Neural crest cell (in vitro differentiated cells): ENCODE data around the gene MYRFL. TPM values are rescaled to one million over a fixed set of nuclear protein-coding genes. Genes with fewer than 3 reads are reported as not detected.

ENCODE experiments used
- DNase-seq: peaks from one replicate; pipeline ENCODE4 v3.0.0; 2021; ENCODE audit warnings: low read depth, mixed read lengths, low spot score
- H3K27ac Mint-ChIP-seq: one replicate; pipeline ENCODE4 v1.8.0; 2021; ENCODE audit warnings: mild to moderate bottlenecking, mixed read lengths; ENCODE audit not compliant: unreplicated experiment
- H3K27me3 Mint-ChIP-seq: 2 replicates; pipeline ENCODE4 v1.8.0; 2021; ENCODE audit warnings: low read depth, mild to moderate bottlenecking, mixed read lengths
- H3K36me3 Mint-ChIP-seq: 2 replicates; pipeline ENCODE4 v1.8.0; 2021; ENCODE audit warnings: low read depth, mild to moderate bottlenecking, mixed read lengths
- H3K4me1 Mint-ChIP-seq: 2 replicates; pipeline ENCODE4 v1.8.0; 2021; ENCODE audit warnings: mixed read lengths
- H3K4me3 Mint-ChIP-seq: one replicate; pipeline ENCODE4 v1.8.0; 2021; ENCODE audit warnings: mild to moderate bottlenecking, mixed read lengths
- H3K9me3 Mint-ChIP-seq: 2 replicates; pipeline ENCODE4 v1.8.0; 2021; ENCODE audit warnings: mixed read lengths
- total RNA-seq: library from RNA; stranded (reverse); gene quantifications from 2 replicates; pipeline ENCODE4 v1.2.1, GENCODE V29; 2021
- TF ChIP-seq, protein P1 (sequence below): fragments of 200-600 bp; sonication (generic); conservative IDR thresholded peaks from 2 replicates; pipeline ENCODE4 v1.5.0; 2021; ENCODE audit warnings: antibody characterized with exemption, mild to moderate bottlenecking

Gene MYRFL
- total RNA-seq, 1 donor from 2014 or later: 0.42 TPM

- H3K36me3 Mint-ChIP-seq: no peaks in the 10 kb centered on the region
- no peak overlapping the region for H3K4me3 Mint-ChIP-seq
- TF ChIP-seq, protein P1, sequence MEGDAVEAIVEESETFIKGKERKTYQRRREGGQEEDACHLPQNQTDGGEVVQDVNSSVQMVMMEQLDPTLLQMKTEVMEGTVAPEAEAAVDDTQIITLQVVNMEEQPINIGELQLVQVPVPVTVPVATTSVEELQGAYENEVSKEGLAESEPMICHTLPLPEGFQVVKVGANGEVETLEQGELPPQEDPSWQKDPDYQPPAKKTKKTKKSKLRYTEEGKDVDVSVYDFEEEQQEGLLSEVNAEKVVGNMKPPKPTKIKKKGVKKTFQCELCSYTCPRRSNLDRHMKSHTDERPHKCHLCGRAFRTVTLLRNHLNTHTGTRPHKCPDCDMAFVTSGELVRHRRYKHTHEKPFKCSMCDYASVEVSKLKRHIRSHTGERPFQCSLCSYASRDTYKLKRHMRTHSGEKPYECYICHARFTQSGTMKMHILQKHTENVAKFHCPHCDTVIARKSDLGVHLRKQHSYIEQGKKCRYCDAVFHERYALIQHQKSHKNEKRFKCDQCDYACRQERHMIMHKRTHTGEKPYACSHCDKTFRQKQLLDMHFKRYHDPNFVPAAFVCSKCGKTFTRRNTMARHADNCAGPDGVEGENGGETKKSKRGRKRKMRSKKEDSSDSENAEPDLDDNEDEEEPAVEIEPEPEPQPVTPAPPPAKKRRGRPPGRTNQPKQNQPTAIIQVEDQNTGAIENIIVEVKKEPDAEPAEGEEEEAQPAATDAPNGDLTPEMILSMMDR: no peak
- no peaks in the 10 kb centered on the region for H3K9me3 Mint-ChIP-seq
- H3K4me1 Mint-ChIP-seq: no peaks in the 10 kb centered on the region
- DNase-seq: no peak
- no peaks in the 10 kb centered on the region for H3K27me3 Mint-ChIP-seq
- no peak overlapping the region for H3K27ac Mint-ChIP-seq
Observed at GRCh38 chr12:69824028-69824427, 999 bp upstream of the MYRFL start.

GRCh38 chr12:69828897-69829296, 3.9 kb downstream of the MYRFL start:
- TF ChIP-seq, protein P1: no peak
- Mint-ChIP-seq H3K4me1 (no peaks in the 10 kb centered on the region), H3K4me3 (no peak overlapping the region), H3K27me3 (no peaks in the 10 kb centered on the region), H3K36me3 (no peaks in the 10 kb centered on the region), H3K9me3 (no peaks in the 10 kb centered on the region), H3K27ac (no peak overlapping the region)
- DNase-seq: no peak

DNA sequence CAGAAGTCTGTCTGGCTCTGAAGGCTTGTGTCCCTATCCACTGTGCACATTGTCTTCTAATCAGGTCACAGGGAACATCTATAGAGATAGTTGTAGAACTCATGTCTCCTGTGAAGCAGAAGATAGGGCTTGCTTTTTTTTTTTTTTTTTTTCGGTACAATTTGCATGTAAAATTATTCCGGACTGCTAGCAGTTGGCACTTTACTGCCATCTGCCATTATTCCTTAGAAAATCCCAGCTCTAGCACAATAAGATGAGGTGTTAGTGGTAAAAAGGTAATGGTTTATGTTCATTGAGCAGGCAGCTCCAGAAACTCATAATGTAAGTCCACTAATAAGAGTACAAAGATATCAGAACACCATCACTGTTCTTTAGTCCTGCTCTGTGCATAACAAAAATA, 8.7 kb downstream of the MYRFL start:
- Mint-ChIP-seq H3K27me3 (no peaks in the 10 kb centered on the region), H3K36me3 (no peaks in the 10 kb centered on the region), H3K9me3 (no peaks in the 10 kb centered on the region), H3K4me1 (peaks cover 10% of the 10 kb centered on the region), H3K27ac (no peak overlapping the region), H3K4me3 (no peak overlapping the region)
- TF ChIP-seq, protein P1: no peak
- DNase-seq: no peak

DNA sequence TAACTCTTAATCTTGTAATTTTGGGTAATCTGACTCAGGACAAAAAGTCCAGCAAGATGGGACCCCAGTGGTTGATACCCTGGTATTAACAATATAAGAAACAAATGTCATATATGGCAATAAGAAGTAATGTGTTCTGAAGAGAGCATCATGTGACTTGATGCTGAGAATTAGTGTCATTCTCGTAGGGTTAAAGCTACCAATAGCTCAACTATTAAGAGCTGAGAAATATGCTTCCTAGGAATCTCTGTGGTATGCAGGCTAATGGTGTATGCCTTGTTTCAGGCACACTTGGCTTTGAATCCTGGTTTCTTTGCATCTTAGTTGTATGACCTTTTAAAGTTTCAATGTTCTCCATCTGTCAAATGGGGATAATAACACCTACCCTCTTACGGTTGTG, 9.1 kb downstream of the MYRFL start:
- peaks cover 10% of the 10 kb centered on the region for H3K4me1 Mint-ChIP-seq
- no peaks in the 10 kb centered on the region for H3K36me3 Mint-ChIP-seq
- H3K27me3 Mint-ChIP-seq: no peaks in the 10 kb centered on the region
- TF ChIP-seq, protein P1: no peak
- H3K4me3 Mint-ChIP-seq: no peak overlapping the region
- no peak for DNase-seq
- no peak overlapping the region for H3K27ac Mint-ChIP-seq
- no peaks in the 10 kb centered on the region for H3K9me3 Mint-ChIP-seq

DNA sequence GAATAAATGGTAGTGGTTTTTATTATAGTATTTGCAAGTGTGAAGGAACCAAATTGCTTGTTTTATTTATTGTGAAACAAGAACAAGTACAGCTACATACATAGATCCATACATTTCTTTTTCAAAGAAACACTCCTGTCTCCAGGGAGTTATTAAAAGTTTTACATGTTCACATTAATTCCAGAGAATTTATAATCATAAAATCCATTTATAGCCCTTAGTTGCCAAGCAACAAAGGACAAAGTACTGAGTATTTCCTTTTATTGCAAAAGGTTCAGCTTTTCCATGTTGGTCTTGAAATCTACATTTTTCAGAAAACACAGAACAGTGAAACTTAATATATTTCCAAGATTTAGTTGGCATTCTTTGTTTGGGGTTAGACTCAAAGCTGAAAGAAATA, 9.5 kb downstream of the MYRFL start:
- Mint-ChIP-seq H3K27me3 (no peaks in the 10 kb centered on the region), H3K9me3 (no peaks in the 10 kb centered on the region), H3K4me3 (no peak overlapping the region), H3K27ac (no peak overlapping the region), H3K36me3 (no peaks in the 10 kb centered on the region), H3K4me1 (peaks cover 10% of the 10 kb centered on the region)
- TF ChIP-seq, protein P1: no peak
- DNase-seq: no peak

- DNase-seq: no peak
- Mint-ChIP-seq H3K4me3 (no peak overlapping the region), H3K4me1 (peaks cover 10% of the 10 kb centered on the region), H3K9me3 (no peaks in the 10 kb centered on the region), H3K36me3 (no peaks in the 10 kb centered on the region), H3K27ac (no peak overlapping the region), H3K27me3 (no peaks in the 10 kb centered on the region)
- TF ChIP-seq, protein P1: no peak
Observed at GRCh38 chr12:69835081-69835480, 10.1 kb downstream of the MYRFL start.
